Neural cell (in vitro differentiated cells): ENCODE data around the gene AGFG2. TPM values are rescaled to one million over a fixed set of nuclear protein-coding genes. Genes with fewer than 3 reads are reported as not detected.

Experiments used
- H2AFZ ChIP-seq: fragments of 200-600, 300-800 bp; sonication (generic), shearing (Covaris generic); 2 replicates; pipeline ENCODE4 v1.6.0; 2014; ENCODE audit warnings: low read depth, mild to moderate bottlenecking, antibody characterized with exemption, low read length, moderate library complexity
- H3F3A ChIP-seq: fragments of 200-600 bp; shearing (Covaris generic); 2 replicates; pipeline ENCODE4 v1.6.1; 2016; ENCODE audit warnings: mild to moderate bottlenecking, moderate library complexity, mixed read lengths, antibody characterized with exemption, low read length; ENCODE audit not compliant: insufficient read depth, poor library complexity, severe bottlenecking
- H3K27ac ChIP-seq: fragments of 200-600, 300-800 bp; sonication (generic), shearing (Covaris generic); 2 replicates; pipeline ENCODE4 v1.5.1; 2014; ENCODE audit warnings: mild to moderate bottlenecking, low read length, moderate library complexity
- H3K27me3 ChIP-seq: fragments of 300-800, 200-600 bp; sonication (generic), shearing (Covaris generic); 2 replicates; pipeline ENCODE4 v1.6.0; 2014; ENCODE audit warnings: mild to moderate bottlenecking, low read depth, low read length, moderate library complexity; ENCODE audit not compliant: insufficient read depth
- H3K36me3 ChIP-seq: fragments of 300-800, 200-600 bp; sonication (generic), shearing (Covaris generic); 2 replicates; pipeline ENCODE4 v1.5.1; 2014; ENCODE audit warnings: mild to moderate bottlenecking, antibody characterized with exemption, low read length, moderate library complexity; ENCODE audit not compliant: insufficient read depth
- H3K4me2 ChIP-seq: fragments of 300-800, 200-600 bp; sonication (generic), shearing (Covaris generic); 2 replicates; pipeline ENCODE4 v1.6.0; 2014; ENCODE audit warnings: mild to moderate bottlenecking, low read length
- H3K4me3 ChIP-seq: fragments of 300-800, 200-600 bp; sonication (generic), shearing (Covaris generic); 2 replicates; pipeline ENCODE4 v1.5.1; 2014; ENCODE audit warnings: mild to moderate bottlenecking, low read length, moderate library complexity
- H3K79me2 ChIP-seq: fragments of 200-600 bp; shearing (Covaris generic); replicated peaks from 2 replicates; pipeline ENCODE4 v1.6.0; 2014; ENCODE audit warnings: mild to moderate bottlenecking, low read length, moderate library complexity; ENCODE audit not compliant: insufficient read depth
- H3K9ac ChIP-seq: fragments of 300-800, 200-600 bp; sonication (generic), shearing (Covaris generic); 2 replicates; pipeline ENCODE4 v1.6.1; 2016; ENCODE audit warnings: mild to moderate bottlenecking, low read length, mixed read lengths
- H3K9me2 ChIP-seq: fragments of 200-600 bp; shearing (Covaris generic); 2 replicates; pipeline ENCODE4 v1.6.1; 2016; ENCODE audit warnings: mild to moderate bottlenecking, low read length, mixed read lengths; ENCODE audit not compliant: insufficient read depth
- H3K9me3 ChIP-seq: fragments of 200-600, 300-800 bp; sonication (generic), shearing (Covaris generic); 2 replicates; pipeline ENCODE4 v1.6.1; 2016; ENCODE audit warnings: mild to moderate bottlenecking, mixed run types, low read length, moderate library complexity, mixed read lengths
- H4K20me1 ChIP-seq: fragments of 200-600 bp; shearing (Covaris generic); 2 replicates; pipeline ENCODE4 v1.6.1; 2016; ENCODE audit warnings: mild to moderate bottlenecking, mixed run types; ENCODE audit not compliant: insufficient read depth
- CTCF ChIP-seq: fragments of 450-650 bp; IDR thresholded peaks from 2 replicates; pipeline ENCODE4 v1.5.1; 2014; ENCODE audit warnings: antibody characterized with exemption, mild to moderate bottlenecking, moderate library complexity; ENCODE audit not compliant: poor library complexity, severe bottlenecking
- EP300 ChIP-seq: fragments of 450-650 bp; conservative IDR thresholded peaks from 2 replicates; pipeline ENCODE4 v1.6.1; 2014; ENCODE audit warnings: antibody characterized with exemption, mild to moderate bottlenecking, moderate library complexity; ENCODE audit not compliant: poor library complexity, severe bottlenecking
- EZH2 ChIP-seq: fragments of 200-600, 300-800 bp; shearing (Covaris generic), sonication (generic); IDR thresholded peaks from 2 replicates; pipeline ENCODE4 v1.6.1; 2014; ENCODE audit warnings: antibody characterized with exemption, low read length, borderline replicate concordance, mild to moderate bottlenecking; ENCODE audit not compliant: insufficient read depth, poor library complexity, severe bottlenecking
- MXI1 ChIP-seq: fragments of 450-650 bp; conservative IDR thresholded peaks from 2 replicates; pipeline ENCODE4 v1.6.1; 2014; ENCODE audit warnings: antibody characterized with exemption, mild to moderate bottlenecking; ENCODE audit not compliant: poor library complexity, severe bottlenecking
- POLR2AphosphoS5 ChIP-seq: IDR thresholded peaks from 2 replicates; pipeline ENCODE4 v1.6.1; 2012
- RAD21 ChIP-seq: fragments of 450-650 bp; conservative IDR thresholded peaks from 2 replicates; pipeline ENCODE4 v1.6.1; 2014; ENCODE audit warnings: antibody characterized with exemption, mild to moderate bottlenecking, moderate library complexity
- REST ChIP-seq: IDR thresholded peaks from 2 replicates; pipeline ENCODE4 v1.6.1; 2012; ENCODE audit warnings: borderline replicate concordance
- SMC3 ChIP-seq: fragments of 450-650 bp; conservative IDR thresholded peaks from 2 replicates; pipeline ENCODE4 v1.6.1; 2014; ENCODE audit warnings: antibody characterized with exemption, mild to moderate bottlenecking, moderate library complexity; ENCODE audit not compliant: poor library complexity
- TAF1 ChIP-seq: IDR thresholded peaks from 2 replicates; pipeline ENCODE4 v1.6.1; 2012; ENCODE audit warnings: low read depth
- polyA plus RNA-seq: library from polyadenylated mRNA; depleted of rRNA; stranded (reverse); fragments of >200 nt; gene quantifications from 2 replicates; pipeline ENCODE4 v1.2.3, GENCODE V29; 2014

AGFG2 gene
- polyA plus RNA-seq, 1 donor from 2014 or later = 3.4 TPM

DNA sequence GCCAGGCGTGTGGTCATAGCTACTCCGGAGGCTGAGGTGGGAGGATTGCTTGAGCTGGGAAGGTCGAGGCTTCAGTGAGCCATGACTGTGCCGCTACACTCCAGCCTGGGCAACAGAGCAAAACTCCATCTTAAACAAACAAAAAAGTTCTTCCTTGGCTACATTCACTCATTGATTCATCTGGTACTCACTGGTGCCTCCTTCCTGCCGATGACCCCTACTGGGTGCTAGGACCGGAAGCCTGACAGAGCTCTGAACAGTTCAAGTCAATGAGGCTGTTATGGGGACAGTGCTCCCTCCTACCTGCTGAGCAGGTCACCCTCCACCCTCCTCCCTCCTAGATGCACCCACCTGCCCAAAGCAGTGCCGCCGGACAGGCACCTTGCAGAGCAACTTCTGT, 68.1 kb downstream of the AGFG2 start:
- Histone ChIP-seq H3K36me3 (no peaks in the 10 kb centered on the region), H3K79me2 (no peaks in the 10 kb centered on the region), H3K9ac (no peak overlapping the region), H3K27ac (no peak overlapping the region), H3K9me2 (no peaks in the 10 kb centered on the region), H3K9me3 (no peaks in the 10 kb centered on the region), H3K4me2 (no peak overlapping the region), H2AFZ (no peak overlapping the region), H3K27me3 (peaks cover 34% of the 10 kb centered on the region), H4K20me1 (no peaks in the 10 kb centered on the region), H3K4me3 (no peak overlapping the region), H3F3A (no peaks in the 10 kb centered on the region)
- TF ChIP-seq EZH2 (no peak), MXI1 (no peak), REST (no peak), RAD21 (no peak), EP300 (no peak), POLR2AphosphoS5 (no peak), TAF1 (no peak), SMC3 (no peak), CTCF (no peak)

DNA sequence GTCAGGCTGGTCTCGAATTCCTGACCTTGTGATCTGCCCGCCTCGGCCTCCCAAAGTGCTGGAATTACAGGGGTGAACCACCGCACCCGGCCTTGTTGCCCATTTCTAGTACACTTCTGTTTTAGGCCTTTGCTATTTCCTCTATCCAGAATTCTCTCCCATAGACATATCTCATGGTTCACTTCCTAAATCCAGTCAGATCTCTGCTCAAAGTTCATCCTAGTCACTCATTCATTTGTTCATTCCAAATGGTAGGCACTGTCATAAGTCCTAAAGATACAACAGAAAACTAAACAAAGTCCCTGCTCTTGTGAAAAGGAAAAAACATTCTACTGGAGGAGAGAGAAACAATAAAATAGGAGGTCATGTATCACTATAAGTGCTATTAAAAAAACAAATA, 71.0 kb downstream of the AGFG2 start:
- Histone ChIP-seq H3K36me3 (no peaks in the 10 kb centered on the region), H3K9ac (no peak overlapping the region), H3K27me3 (peaks cover 16% of the 10 kb centered on the region), H3K9me2 (no peaks in the 10 kb centered on the region), H3K79me2 (peaks cover 4% of the 10 kb centered on the region), H3K9me3 (no peaks in the 10 kb centered on the region), H3K4me2 (no peak overlapping the region), H4K20me1 (no peaks in the 10 kb centered on the region), H3F3A (no peaks in the 10 kb centered on the region), H2AFZ (no peak overlapping the region), H3K27ac (no peak overlapping the region), H3K4me3 (no peak overlapping the region)
- no peak for TF ChIP-seq TAF1
